Ishikawa (cell line): ENCODE results near the gene EPM2A.

ENCODE experiments used
- CEBPB ChIP-seq: IDR thresholded peaks from 2 replicates; pipeline ENCODE4 v1.6.1; 2012
- CREB1 ChIP-seq: IDR thresholded peaks from 2 replicates; pipeline ENCODE4 v1.6.1; 2012; ENCODE audit warnings: low read depth
- EGR1 ChIP-seq: IDR thresholded peaks from 2 replicates; pipeline ENCODE4 v1.6.1; 2012
- EP300 ChIP-seq: IDR thresholded peaks from 2 replicates; pipeline ENCODE4 v1.6.1; 2012; ENCODE audit warnings: borderline replicate concordance
- FOXM1 ChIP-seq: IDR thresholded peaks from 2 replicates; pipeline ENCODE4 v1.6.1; 2012; ENCODE audit warnings: low read depth, borderline replicate concordance
- MAX ChIP-seq: IDR thresholded peaks from 2 replicates; pipeline ENCODE4 v1.6.1; 2012
- RAD21 ChIP-seq: IDR thresholded peaks from 2 replicates; pipeline ENCODE4 v1.6.1; 2012; ENCODE audit warnings: low read depth
- REST ChIP-seq: IDR thresholded peaks from 2 replicates; pipeline ENCODE4 v1.6.1; 2012; ENCODE audit warnings: low read depth, mild to moderate bottlenecking
- TAF1 ChIP-seq: IDR thresholded peaks from 2 replicates; pipeline ENCODE4 v1.6.1; 2012; ENCODE audit warnings: low read depth, mild to moderate bottlenecking
- TCF12 ChIP-seq: IDR thresholded peaks from 2 replicates; pipeline ENCODE4 v1.6.1; 2012; ENCODE audit warnings: low read depth
- TEAD4 ChIP-seq: IDR thresholded peaks from 2 replicates; pipeline ENCODE4 v1.6.1; 2012
- USF1 ChIP-seq: IDR thresholded peaks from 2 replicates; pipeline ENCODE4 v1.6.1; 2012
- YY1 ChIP-seq: IDR thresholded peaks from 2 replicates; pipeline ENCODE4 v1.6.1; 2012; ENCODE audit warnings: low read depth

- no peak for TF ChIP-seq MAX
- TF ChIP-seq CREB1: no peak
- TF ChIP-seq USF1: no peak
- TF ChIP-seq CEBPB: no peak
- no peak for TF ChIP-seq REST
- TF ChIP-seq TAF1: no peak
- TF ChIP-seq FOXM1: no peak
- no peak for TF ChIP-seq EP300
- no peak for TF ChIP-seq EGR1
- no peak for TF ChIP-seq RAD21
- TF ChIP-seq TCF12: no peak
- TF ChIP-seq TEAD4: no peak
- no peak for TF ChIP-seq YY1
Observed at GRCh38 chr6:145681965-145682364, 53.4 kb downstream of the EPM2A start.
